Measurements from ENCODE around the gene PPM1J.

PPM1J gene

GRCh38 chr1:112704934-112705627, 10.1 kb downstream of the PPM1J start:
- DNase-seq, result peak in 26 of 56 donors; percentile 35 to 81 (median 67)

GRCh38 chr1:112704391-112704933, 10.7 kb downstream of the PPM1J start:
- peak in 54 of 56 donors; percentile 40 to 93 (median 78) for DNase-seq

GRCh38 chr1:112703706-112704105, 11.4 kb downstream of the PPM1J start:
- no peak for DNase-seq

- peak in 2 of 56 donors; percentile 15 to 42 for DNase-seq
Observed at GRCh38 chr1:112702420-112703261, 12.5 kb downstream of the PPM1J start.

GRCh38 chr1:112702067-112702395, 13.1 kb downstream of the PPM1J start:
- DNase-seq, result no peak

GRCh38 chr1:112701227-112702066, 13.7 kb downstream of the PPM1J start:
- DNase-seq, result no peak

GRCh38 chr1:112700290-112701226, 14.6 kb downstream of the PPM1J start:
- DNase-seq, result peak in 55 of 56 donors; percentile 29 to 98 (median 83)

- no peak for DNase-seq
Observed at GRCh38 chr1:112699425-112700144, 15.5 kb downstream of the PPM1J start.

- DNase-seq, result no peak
Observed at GRCh38 chr1:112698366-112699310, 16.5 kb downstream of the PPM1J start.

- DNase-seq, result no peak
Observed at GRCh38 chr1:112697781-112698201, 17.3 kb downstream of the PPM1J start.

- no peak for DNase-seq
Observed at GRCh38 chr1:112696578-112697314, 18.4 kb downstream of the PPM1J start.

GRCh38 chr1:112695276-112695675, 19.9 kb downstream of the PPM1J start:
- no peak for DNase-seq

- no peak for DNase-seq
Observed at GRCh38 chr1:112694363-112694929, 20.7 kb downstream of the PPM1J start.

GRCh38 chr1:112693821-112694220, 21.3 kb downstream of the PPM1J start:
- DNase-seq, result no peak

- DNase-seq, result no peak
Observed at GRCh38 chr1:112692681-112693080, 22.5 kb downstream of the PPM1J start.

- no peak for DNase-seq
Observed at GRCh38 chr1:112689842-112690237, 25.3 kb downstream of the PPM1J start.

- DNase-seq, result no peak
Observed at GRCh38 chr1:112689196-112689841, 25.8 kb downstream of the PPM1J start.

All from amygdala (tissue), 56 donors.